DOHH2 (cell line): Measurements from ENCODE around the gene RCOR2.

Experiments used
- EZH2phosphoT487 ChIP-seq: fragments of 200-600 bp; sonication (generic); IDR thresholded peaks from 2 replicates; pipeline ENCODE4 v1.6.1; 2017; ENCODE audit warnings: borderline replicate concordance, mild to moderate bottlenecking, antibody characterized with exemption, low read length, moderate library complexity, mixed read lengths
- TF ChIP-seq, protein P1 (sequence below): fragments of 200-600 bp; sonication (generic); IDR thresholded peaks from one replicate; pipeline ENCODE4 v1.5.1; 2014; ENCODE audit warnings: antibody characterized with exemption, mild to moderate bottlenecking, low read depth, low read length; ENCODE audit not compliant: poor library complexity, severe bottlenecking

DNA sequence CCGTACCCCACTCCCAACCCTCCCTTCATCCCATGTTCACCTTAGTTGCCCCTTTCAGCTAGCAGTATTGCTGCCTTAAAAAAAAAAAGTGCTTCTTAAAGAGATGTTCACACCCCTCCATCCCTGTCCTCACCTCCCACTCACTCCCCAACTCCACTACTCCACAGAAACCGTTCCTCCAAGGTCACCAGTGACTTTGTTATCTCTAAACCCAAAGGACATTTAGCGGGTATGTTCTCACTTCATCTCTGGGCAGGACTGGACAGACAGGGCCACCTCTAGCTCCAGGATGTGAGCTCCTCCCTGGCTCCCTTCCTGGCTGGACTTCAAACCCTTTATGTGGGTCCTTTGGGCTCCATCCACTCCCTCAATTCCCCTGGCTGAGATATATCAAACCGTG, 6.4 kb upstream of the RCOR2 start:
- TF ChIP-seq, protein P1, sequence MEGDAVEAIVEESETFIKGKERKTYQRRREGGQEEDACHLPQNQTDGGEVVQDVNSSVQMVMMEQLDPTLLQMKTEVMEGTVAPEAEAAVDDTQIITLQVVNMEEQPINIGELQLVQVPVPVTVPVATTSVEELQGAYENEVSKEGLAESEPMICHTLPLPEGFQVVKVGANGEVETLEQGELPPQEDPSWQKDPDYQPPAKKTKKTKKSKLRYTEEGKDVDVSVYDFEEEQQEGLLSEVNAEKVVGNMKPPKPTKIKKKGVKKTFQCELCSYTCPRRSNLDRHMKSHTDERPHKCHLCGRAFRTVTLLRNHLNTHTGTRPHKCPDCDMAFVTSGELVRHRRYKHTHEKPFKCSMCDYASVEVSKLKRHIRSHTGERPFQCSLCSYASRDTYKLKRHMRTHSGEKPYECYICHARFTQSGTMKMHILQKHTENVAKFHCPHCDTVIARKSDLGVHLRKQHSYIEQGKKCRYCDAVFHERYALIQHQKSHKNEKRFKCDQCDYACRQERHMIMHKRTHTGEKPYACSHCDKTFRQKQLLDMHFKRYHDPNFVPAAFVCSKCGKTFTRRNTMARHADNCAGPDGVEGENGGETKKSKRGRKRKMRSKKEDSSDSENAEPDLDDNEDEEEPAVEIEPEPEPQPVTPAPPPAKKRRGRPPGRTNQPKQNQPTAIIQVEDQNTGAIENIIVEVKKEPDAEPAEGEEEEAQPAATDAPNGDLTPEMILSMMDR = no peak
- no peak for TF ChIP-seq EZH2phosphoT487
